CD4-positive, alpha-beta T cell (primary cell): ENCODE results near the gene CDC42BPA. TPM values are rescaled to one million over a fixed set of nuclear protein-coding genes. Genes with fewer than 3 reads are reported as not detected.

Experiments used
- ATAC-seq: fragments of 200-7000 bp; cut with Tn5 transposase; one replicate; pipeline ENCODE4 v1.10.0; 2022; ENCODE audit warnings: mild to moderate bottlenecking; ENCODE audit not compliant: poor library complexity
- CTCF ChIA-PET: fragments of 350-600 bp; sonication (Branson Sonifier 250); formaldehyde crosslinking; loops from one replicate; lab custom pipeline; 2021; ENCODE audit warnings: antibody characterized with exemption, inconsistent platforms; lab: Charles Lee
- POLR2A ChIA-PET: fragments of 350-600 bp; sonication (Branson Sonifier 250); formaldehyde crosslinking; loops from one replicate; lab custom pipeline; 2021; ENCODE audit warnings: antibody characterized with exemption, inconsistent platforms; lab: Charles Lee
- DNase-seq, 14 experiments: peaks; one replicate each; pipeline ENCODE4 v3.0.0-alpha.2; 2013 to 2020; ENCODE audit warnings: mixed read lengths in 2 of 14
- H3K27ac ChIP-seq, 2 donors: one replicate each; pipeline versions ENCODE4 v1.5.1 to v1.7.0; 2013; ENCODE audit warnings: low read length in 2 of 2, low read depth in 1 of 2, mild to moderate bottlenecking in 1 of 2
- H3K27me3 ChIP-seq, 2 experiments: 1 replicate in 1 of 2; 2 replicates in 1 of 2; pipeline versions ENCODE4 v1.6.1 to v1.7.0; 2013; ENCODE audit warnings: low read length in 2 of 2, control low read depth in 1 of 2, mild to moderate bottlenecking in 1 of 2, moderate library complexity in 1 of 2; ENCODE audit not compliant: insufficient read depth in 2 of 2, control insufficient read depth in 1 of 2
- H3K36me3 ChIP-seq: one replicate; pipeline ENCODE4 v1.6.1; 2013; ENCODE audit warnings: low read length, control low read depth; ENCODE audit not compliant: insufficient read depth
- H3K4me1 ChIP-seq: one replicate; pipeline ENCODE4 v1.6.1; 2013; ENCODE audit warnings: low read length, control low read depth; ENCODE audit not compliant: insufficient read depth
- H3K4me3 ChIP-seq: one replicate; pipeline ENCODE4 v1.5.1; 2013; ENCODE audit warnings: mild to moderate bottlenecking, low read length, moderate library complexity
- H3K9me3 ChIP-seq, 2 experiments: 1 replicate in 1 of 2; 2 replicates in 1 of 2; pipeline versions ENCODE4 v1.6.1 to v1.7.0; 2013; ENCODE audit warnings: low read length in 2 of 2, mild to moderate bottlenecking in 2 of 2, control low read depth in 1 of 2, moderate library complexity in 1 of 2; ENCODE audit not compliant: control insufficient read depth in 1 of 2, insufficient read depth in 1 of 2
- H3K27ac Mint-ChIP-seq: one replicate; pipeline ENCODE4 v1.8.0; 2020; ENCODE audit warnings: mixed read lengths
- H3K27me3 Mint-ChIP-seq: one replicate; pipeline ENCODE4 v1.8.0; 2021; ENCODE audit warnings: mixed read lengths
- H3K36me3 Mint-ChIP-seq: one replicate; pipeline ENCODE4 v1.8.0; 2021; ENCODE audit warnings: low read depth, mixed read lengths
- H3K4me1 Mint-ChIP-seq: one replicate; pipeline ENCODE4 v1.8.0; 2021; ENCODE audit warnings: low read depth, mixed read lengths
- H3K4me3 Mint-ChIP-seq: one replicate; pipeline ENCODE4 v1.8.0; 2020; ENCODE audit warnings: mild to moderate bottlenecking, mixed read lengths
- H3K9me3 Mint-ChIP-seq: one replicate; pipeline ENCODE4 v1.8.0; 2020; ENCODE audit warnings: mixed read lengths
- intact Hi-C, 2 experiments: fragments of 100-400 bp; cut with DNase I in 1 of 2; cut with micrococcal nuclease in 1 of 2; formaldehyde crosslinking; loops; one replicate each; pipeline versions ENCODE4 v1.15.1 to v1.9.0; 2023 to 2025; cut with DNase I, micrococcal nuclease
- total RNA-seq, 174 experiments: library from RNA in 2 of 174; stranded (reverse) in 2 of 174; gene quantifications; one replicate each; pipeline ENCODE4 v1.2.3 and lab custom pipeline; 2021 to 2026
- TF ChIP-seq, protein P1 (sequence below): fragments of 200-600 bp; IDR thresholded peaks from one replicate; pipeline ENCODE4 v1.8.0; 2022; ENCODE audit warnings: antibody characterized with exemption, mild to moderate bottlenecking

The CDC42BPA gene
- total RNA-seq, 2 experiments from 2014 or later = 2.2 to 3.0 TPM

DNA sequence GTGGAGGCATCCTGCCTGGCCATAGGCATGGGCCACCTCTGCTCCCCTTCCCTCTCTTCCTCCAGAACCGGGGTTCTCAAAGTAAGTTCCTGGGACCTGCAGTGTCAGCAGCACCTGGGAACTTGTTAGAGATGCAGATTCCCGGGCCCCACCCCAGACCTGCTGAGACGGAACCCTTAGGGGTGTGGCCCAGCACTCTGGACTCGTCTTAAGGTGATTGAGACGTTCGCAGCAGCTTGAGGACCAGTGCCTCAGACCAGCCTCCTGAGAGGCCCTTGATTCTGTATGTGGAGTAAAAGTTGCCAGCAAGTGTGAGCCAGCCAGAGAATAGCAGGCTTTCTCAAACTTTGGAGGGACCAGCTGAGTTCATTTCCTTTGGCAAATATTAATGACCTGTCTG, 364.0 kb downstream of the CDC42BPA start:
- DNase-seq (no peak), ATAC-seq (no peak)
- H3K27ac ChIP-seq = no peak overlapping the region
- H3K4me1 ChIP-seq = peaks cover 3% of the 10 kb centered on the region
- Mint-ChIP-seq H3K4me1 (peaks cover 56% of the 10 kb centered on the region), H3K27ac (no peak overlapping the region), H3K27me3 (no peaks in the 10 kb centered on the region), H3K9me3 (peaks cover 3% of the 10 kb centered on the region), H3K36me3 (peaks cover 25% of the 10 kb centered on the region), H3K4me3 (no peak overlapping the region)
- peaks cover 5% of the 10 kb centered on the region for H3K36me3 ChIP-seq
- TF ChIP-seq, protein P1, sequence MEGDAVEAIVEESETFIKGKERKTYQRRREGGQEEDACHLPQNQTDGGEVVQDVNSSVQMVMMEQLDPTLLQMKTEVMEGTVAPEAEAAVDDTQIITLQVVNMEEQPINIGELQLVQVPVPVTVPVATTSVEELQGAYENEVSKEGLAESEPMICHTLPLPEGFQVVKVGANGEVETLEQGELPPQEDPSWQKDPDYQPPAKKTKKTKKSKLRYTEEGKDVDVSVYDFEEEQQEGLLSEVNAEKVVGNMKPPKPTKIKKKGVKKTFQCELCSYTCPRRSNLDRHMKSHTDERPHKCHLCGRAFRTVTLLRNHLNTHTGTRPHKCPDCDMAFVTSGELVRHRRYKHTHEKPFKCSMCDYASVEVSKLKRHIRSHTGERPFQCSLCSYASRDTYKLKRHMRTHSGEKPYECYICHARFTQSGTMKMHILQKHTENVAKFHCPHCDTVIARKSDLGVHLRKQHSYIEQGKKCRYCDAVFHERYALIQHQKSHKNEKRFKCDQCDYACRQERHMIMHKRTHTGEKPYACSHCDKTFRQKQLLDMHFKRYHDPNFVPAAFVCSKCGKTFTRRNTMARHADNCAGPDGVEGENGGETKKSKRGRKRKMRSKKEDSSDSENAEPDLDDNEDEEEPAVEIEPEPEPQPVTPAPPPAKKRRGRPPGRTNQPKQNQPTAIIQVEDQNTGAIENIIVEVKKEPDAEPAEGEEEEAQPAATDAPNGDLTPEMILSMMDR = no peak
- intact Hi-C loops = no loop called here
- POLR2A ChIA-PET = no interaction called here
- no peak overlapping the region for H3K4me3 ChIP-seq
- CTCF ChIA-PET = no interaction called here
- H3K9me3 ChIP-seq = peaks cover 0 to 20% of the 10 kb centered on the region in 2 experiments
- H3K27me3 ChIP-seq = no peaks in the 10 kb centered on the region

DNA sequence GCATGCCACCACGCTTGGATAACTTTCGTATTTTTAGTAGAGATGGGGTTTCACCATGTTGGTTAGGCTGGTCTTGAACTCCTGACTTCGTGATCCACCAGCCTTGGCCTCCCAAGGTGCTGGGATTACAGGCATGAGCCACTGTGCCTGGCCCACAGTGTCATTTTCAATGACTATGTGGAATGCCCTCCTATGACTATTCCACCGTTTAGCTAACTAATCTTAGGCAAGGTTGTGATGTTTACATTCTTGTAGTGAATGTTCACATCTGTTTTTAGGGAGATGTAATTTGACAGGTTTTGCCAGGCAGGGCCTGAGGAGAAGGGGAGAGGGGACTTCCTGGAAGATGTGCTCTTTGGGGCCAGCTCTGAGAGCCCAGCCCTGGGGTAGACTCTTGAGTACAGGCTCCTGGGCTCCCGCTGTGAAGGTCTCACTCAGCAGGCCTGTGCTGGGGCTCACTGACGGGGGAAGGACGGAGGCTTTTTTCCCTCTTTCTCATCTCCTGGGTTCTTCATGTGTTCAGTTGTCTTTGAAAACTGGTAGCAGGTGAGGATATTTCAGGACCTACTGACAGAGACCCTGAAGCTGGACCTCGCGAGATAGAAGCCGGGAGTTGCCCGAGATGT, 365.0 kb downstream of the CDC42BPA start:
- no peak for ATAC-seq
- TF ChIP-seq, protein P1 = no peak
- Histone ChIP-seq H3K4me3 (no peak overlapping the region), H3K9me3 (peaks cover 0 to 20% of the 10 kb centered on the region in 2 experiments), H3K36me3 (peaks cover 5% of the 10 kb centered on the region), H3K27ac (no peak overlapping the region), H3K4me1 (no peaks in the 10 kb centered on the region), H3K27me3 (no peaks in the 10 kb centered on the region)
- ChIA-PET CTCF (no interaction called here), POLR2A (no interaction called here)
- Mint-ChIP-seq H3K4me3 (no peak overlapping the region), H3K9me3 (peaks cover 3% of the 10 kb centered on the region), H3K27me3 (no peaks in the 10 kb centered on the region), H3K27ac (no peak overlapping the region), H3K36me3 (peaks cover 36% of the 10 kb centered on the region), H3K4me1 (peaks cover 52% of the 10 kb centered on the region)
- DNase-seq = no peak
- intact Hi-C loops = no loop called here

DNA sequence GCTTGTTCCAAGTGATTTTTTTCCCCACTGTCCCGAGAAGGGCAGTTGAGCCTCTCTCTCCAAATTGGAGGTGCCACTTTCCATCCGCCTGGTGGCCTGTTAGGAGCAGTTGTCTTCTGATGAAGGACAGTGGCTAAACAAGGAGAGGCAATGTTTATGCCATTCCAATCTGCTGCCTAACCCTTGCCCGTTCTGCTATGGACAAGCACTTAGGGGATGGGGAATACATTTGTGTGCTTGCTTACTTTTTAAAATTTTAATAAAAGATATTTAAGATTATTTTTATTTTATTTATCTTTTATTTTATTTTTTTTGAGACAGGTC, 366.2 kb downstream of the CDC42BPA start:
- ATAC-seq (no peak), DNase-seq (no peak)
- Histone ChIP-seq H3K36me3 (peaks cover 5% of the 10 kb centered on the region), H3K4me1 (no peaks in the 10 kb centered on the region), H3K4me3 (no peak overlapping the region), H3K27me3 (no peaks in the 10 kb centered on the region), H3K9me3 (peaks cover 0 to 24% of the 10 kb centered on the region in 2 experiments), H3K27ac (no peak overlapping the region)
- H3K4me1 Mint-ChIP-seq = peaks cover 49% of the 10 kb centered on the region
- TF ChIP-seq, protein P1 = no peak
- no peak overlapping the region for H3K27ac Mint-ChIP-seq
- H3K36me3 Mint-ChIP-seq = peaks cover 34% of the 10 kb centered on the region
- no peak overlapping the region for H3K4me3 Mint-ChIP-seq
- intact Hi-C loops = no loop called here
- CTCF ChIA-PET = no interaction called here
- H3K9me3 Mint-ChIP-seq = peaks cover 3% of the 10 kb centered on the region
- H3K27me3 Mint-ChIP-seq = no peaks in the 10 kb centered on the region
- POLR2A ChIA-PET = interaction anchor here (3.0 kb wide), 1 partner anchor 12 kb away, joined by 24 read pairs; the partner anchor contains the start of gene COQ8A
